GM19035 (cell line): ENCODE measurements around the gene HSD17B14.
A peak's percentile ranks its signal among the peaks of the same experiment; 100 is the strongest.
"Not testable (repeated sequence)": the region's sequence is repeated elsewhere in the genome, so short reads cannot be mapped to it uniquely, and the experiment has no call there.

Experiments
- ATAC-seq: cut with Tn5 transposase; IDR thresholded peaks from one replicate; pipeline ENCODE4 v1.9.1; 2021; ENCODE audit not compliant: unreplicated experiment

HSD17B14 gene

DNA sequence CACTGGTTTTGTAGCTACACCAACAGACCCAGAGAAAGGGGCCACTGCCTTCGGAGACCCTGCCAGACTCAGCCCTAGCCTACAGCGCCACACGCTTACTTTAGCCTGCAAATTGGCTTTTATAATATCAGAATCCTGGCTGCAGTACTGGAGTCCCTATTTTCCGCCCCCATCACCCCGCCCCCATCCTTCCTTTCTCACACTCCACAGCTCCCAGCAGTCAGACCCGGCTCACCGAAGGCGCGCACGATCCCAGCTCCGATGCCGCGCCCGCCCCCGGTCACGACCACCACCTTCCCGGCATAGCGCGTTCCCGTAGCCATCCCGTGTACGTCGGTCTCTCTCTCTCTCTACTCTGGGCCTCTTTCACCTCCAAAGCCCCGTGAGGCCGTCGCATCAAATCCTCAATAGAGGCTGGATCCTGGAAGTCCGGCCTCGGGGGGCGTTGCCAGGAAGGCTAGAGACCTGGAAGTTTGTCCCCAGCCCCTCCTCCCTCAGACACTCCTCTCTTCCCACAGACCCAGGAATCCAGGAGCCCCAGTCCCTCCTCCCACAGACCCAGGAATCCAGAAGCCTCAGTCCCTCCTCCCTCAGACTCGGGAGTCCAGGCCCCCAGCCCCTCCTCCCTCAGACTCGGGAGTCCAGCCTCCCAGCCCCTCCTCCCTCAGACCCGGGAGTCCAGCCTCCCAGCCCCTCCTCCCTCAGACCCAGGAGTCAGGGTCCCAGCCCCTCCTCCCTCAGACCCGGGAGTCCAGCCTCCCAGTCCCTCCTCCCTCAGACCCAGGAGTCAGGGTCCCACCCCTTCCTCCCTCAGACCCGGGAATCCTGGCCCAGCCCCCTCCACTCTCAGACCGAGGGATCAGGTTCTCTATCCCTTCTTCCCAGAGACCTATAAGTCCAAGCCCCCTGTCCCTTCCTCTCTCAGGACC is at the start of gene HSD17B14:
Gene HSD17B14 (minus strand): TSS at position 403 of the 929 bp plus-strand sequence. CDS start 80 bp downstream, at position 323.
- ATAC-seq: peak; percentile 12

DNA sequence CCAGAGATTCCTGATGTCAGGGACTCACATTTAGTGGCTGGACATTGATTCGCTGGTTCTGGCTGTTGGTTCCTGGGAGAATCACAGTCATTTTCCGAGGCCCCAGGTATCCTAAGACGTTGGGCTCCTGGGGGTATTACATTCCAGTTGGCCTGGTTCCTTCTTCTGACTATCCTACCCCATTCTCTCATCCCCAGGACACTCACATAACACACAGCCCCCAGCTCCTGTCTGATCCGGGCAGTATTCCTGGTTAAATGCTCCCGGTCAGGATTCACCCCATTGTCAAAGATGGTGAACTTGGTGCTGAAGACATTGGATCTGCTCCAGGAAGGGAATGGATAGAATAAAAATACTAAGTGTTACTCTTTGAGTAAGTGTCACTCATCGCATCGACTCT is 47.4 kb upstream of the HSD17B14 start:
- ATAC-seq: no peak

DNA sequence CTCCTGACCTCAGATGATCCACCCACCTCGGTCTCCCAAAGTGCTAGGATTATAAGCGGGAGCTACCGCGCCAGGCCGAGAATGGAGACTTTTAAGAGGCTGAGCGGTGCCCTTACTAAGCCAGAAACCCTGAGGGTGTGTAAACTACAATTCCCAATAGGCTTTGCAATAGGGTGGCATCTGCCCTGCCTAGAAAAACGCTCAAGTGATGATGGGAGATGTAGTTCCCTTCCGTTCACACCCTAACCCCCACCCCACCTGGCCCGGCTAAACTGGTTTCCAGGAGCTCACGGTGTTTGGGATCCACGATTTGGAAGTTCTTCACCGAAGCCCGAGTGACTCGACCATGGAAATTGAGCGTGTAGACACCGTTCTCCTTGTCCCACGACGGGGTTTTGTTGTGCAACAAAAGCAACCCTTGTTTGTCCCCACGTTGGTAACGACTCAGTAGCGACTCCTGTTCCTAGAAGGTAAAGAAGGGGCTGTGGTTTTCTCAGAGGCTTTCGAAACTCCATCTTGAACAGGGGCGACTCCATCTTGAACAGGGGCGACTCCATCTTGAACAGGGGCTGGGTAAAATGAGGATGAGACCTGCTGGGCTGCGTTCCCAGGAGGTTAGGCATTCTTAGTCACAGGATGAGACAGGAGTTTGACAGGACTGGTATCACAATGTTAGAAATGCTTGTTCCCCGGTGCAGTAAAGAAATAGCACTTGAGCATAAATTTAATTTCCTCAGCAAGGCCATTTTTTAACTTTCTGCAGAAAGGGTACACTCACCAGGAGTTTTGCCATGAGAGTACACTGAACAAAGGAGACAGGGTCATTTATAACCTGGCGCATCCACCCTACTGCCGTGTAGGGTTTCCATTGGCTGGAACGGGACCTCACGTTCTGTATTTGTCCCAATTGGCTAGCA is 45.7 kb upstream of the HSD17B14 start:
- no peak for ATAC-seq

DNA sequence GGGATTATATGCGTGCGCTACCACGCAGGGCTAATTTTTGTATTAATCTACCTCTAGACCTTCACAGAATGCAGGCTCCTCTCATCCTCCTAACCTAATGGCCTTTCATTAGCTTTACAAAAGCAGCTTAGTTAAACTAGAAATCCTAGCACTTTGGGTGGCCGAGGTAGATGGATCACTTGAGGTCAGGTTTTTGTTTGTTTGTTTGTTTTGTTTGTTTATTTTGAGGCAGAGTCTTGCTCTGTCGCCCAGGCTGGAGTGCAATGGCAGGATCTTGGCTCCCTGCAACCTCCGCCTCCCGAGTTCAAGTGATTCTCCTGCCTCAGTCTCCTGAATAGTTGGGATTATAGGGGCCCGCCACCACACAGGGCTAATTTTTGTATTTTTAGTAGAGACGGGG is 43.4 kb upstream of the HSD17B14 start:
- not testable (repeated sequence) for ATAC-seq

DNA sequence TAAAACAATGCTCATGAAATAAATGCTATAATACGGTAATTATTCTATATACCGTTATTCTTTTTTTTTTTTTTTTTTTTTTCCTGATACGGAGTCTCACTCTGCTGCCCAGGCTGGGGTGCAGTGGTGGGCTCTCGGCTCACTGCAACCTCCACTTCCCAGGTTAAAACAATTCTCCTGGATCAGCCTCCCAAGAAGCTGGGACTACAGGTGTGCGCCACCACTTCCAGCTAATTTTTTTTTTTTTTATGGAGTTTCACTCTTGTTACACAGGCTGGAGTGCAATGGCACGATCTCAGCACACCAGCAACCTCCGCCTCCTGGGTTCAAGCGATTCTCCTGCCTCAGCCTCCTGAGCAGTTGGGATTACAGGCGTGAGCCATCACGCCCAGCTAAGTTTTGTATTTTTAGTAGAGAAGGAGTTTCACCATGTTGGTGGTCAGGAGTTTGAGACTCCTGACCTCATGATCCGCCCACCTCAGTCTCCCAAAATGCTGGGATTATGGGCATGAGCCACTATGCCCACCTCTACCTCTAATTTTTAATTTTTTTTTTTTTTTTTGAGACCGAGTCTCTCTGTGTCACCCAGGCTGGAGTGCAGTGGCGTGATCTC is 42.8 kb upstream of the HSD17B14 start:
- no peak for ATAC-seq

DNA sequence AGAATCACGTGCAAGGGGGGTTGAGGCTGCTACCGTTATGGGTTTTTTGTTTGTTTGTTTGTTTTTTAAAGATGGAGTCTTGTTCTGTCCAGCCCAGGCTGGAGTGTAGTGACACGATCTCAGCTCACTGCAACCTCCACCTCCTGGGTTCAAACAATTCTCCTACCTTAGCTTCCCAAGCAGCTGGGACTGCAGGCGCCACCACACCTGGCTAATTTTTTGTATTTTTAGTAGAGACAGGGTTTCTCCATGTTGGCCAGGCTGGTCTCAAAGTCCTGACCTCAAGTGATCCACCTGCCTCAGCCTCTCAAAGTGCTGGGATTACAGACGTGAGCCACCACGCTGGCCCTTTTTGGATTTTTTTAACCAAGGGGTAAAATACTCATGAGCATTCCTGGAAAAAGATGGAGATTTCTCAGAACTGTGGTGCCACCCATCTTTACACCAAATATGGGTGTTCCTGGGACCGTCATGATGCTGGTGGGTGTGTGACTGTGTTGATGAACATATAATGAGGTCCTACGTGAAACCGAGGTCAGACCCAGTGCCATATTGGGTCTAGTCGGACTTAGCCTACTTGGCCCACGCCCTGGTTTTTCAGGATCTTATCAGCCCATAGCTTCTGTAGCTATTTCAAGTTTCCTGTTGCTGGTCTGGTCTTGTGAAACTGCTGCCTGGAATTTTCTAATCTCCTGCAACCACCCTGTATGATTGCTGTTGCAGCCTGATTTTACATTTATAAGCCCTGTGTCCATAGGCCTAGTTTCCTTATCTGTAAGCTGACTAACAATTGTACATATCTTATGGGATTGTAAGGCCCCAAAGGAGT is 42.1 kb upstream of the HSD17B14 start:
- ATAC-seq: no peak

- no peak for ATAC-seq
These were observed 41.5 kb upstream of the HSD17B14 start for GRCh38 chr19:48877855-48878195.

DNA sequence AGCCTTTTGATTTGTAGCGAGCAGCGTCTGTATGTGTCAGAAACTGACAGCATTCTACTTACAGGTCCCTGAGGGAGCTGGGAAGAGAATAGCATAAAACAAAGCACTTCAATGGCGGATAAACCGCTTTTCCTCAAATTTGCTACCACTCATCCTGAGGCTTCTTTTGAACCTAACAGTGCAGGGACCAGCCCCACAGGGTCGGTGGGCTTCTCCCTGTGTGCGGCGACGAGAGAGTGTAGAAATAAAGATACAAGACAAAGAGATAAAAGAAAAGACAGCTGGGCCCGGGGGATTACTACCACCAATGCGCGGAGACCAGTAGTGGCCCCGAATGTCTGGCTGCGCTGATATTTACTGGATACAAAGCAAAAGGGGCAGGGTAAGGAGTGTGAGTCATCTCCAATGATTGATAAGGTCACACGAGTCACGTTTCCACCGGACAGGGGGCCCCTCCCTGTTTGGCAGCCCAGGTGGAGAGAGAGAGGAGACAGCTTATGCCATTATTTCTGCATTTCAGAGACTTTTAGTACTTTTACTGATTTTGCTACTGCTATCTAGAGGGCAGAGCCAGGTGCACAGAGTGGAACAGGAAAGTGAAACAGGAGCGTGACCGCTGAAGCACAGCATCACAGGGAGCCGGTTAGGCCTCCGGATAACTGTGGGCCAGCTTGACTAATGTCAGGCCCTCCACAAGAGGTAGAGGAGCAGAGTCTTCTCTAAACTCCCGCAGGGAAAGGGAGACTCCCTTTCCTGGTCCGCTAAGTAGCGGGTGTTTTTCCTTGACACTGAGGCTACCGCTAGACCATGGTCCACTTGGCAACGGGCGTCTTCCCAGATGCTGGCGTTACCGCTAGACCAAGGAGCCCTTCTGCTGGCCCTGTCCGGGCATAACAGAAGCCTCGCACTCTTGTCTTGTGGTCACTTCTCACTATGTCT is 40.0 kb upstream of the HSD17B14 start:
- not testable (repeated sequence) for ATAC-seq

- ATAC-seq: no peak
These were observed 38.2 kb upstream of the HSD17B14 start for GRCh38 chr19:48874303-48875135.

- ATAC-seq: no peak
These were observed 37.4 kb upstream of the HSD17B14 start for GRCh38 chr19:48873476-48874302.

DNA sequence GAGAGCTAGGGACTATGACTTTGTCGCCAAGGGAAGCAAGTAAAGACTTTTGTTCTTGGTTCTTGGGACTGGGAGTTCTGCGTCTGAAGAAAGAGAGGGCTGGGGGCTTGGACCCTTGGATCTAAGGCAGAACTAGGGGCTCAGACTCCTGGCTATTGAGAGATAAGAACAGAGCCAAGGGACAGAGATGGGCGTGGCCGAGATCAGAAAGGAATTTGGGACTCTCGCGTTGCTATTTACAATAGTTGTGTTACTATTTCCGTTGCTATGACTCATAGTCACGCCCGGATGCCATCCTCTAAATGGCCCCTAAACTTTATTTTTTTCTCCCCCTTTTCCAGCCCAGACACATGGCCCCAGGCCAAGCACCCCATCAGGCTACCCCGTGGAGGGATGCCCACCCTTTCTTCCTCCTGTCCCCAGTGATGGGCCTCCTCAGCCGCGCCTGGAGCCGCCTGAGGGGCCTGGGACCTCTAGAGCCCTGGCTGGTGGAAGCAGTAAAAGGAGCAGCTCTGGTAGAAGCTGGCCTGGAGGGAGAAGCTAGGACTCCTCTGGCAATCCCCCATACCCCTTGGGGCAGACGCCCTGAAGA is 36.7 kb upstream of the HSD17B14 start:
- no peak for ATAC-seq

DNA sequence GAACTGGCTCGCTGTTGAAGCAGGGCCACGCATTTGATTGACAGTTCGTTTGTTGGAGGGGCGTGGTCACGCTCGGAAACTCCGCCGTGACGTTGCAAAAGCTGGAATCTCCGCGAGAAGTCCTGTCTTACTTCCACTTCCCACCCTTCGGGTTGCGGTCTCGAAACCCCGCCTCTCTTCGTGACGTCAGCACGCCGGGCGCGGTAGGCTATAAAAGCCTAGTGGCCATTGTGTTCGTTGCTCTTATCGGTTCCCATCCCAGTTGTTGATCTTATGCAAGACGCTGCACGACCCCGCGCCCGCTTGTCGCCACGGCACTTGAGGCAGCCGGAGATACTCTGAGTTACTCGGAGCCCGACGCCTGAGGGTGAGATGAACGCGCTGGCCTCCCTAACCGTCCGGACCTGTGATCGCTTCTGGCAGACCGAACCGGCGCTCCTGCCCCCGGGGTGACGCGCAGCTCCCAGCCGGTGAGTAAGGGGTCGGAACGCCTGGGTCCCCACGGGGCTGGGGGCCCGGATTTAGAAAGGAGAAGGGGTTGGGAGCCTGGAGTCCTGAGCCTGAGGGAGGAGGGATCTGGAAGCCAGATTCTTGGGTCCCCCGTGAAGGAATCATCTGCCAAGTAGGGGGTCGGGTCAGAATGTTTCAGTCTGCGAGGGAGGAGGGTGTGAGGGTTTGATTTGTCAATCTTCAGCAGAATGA is 36.0 kb upstream of the HSD17B14 start, which contains the start of gene PPP1R15A:
Gene PPP1R15A (plus strand): TSS at position 240 of the 702 bp plus-strand sequence. CDS start 813 bp downstream, outside the sequence.
- peak; percentile 60 for ATAC-seq

- ATAC-seq: not testable (repeated sequence)
These were observed 35.3 kb upstream of the HSD17B14 start for GRCh38 chr19:48871471-48872181.

- ATAC-seq: no peak
These were observed 33.8 kb upstream of the HSD17B14 start for GRCh38 chr19:48870048-48870447.

DNA sequence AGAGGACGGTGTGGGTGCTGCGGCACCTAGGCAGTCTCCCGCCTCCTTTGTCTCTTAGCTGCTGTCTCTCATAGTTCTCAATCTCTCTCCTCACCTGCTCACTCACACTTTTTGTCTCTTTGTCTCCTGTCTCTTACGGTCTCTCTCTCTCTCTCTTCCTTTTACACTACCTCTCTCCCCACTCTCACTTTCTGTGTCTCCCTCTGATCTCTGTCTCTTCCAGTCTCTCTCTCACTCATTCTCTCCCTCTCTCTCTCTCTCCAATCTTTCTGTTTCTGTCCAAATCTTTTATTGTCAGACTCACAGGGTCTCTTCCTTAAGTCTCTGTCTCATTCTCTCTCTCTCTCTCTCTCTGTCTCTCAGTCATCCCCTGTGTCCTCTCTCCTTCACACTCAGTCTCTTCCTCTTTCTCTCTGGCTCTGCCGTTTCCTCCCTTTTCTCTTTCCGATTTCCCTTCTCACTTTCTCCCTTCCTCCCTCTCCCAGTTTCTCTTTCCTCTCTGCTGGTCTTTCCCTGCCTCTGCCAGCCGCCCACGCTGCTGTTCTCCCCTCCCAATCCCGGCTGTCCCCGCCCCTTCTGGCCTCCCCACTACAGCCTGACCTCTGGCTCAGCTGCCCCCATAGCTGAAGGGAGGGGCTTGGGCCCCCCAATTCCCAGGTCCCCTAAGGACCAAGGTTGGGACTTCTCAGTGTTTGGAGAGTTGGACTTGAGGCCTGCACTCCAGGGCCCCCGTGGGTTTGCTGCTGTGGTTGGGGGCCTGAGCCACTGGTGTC is 32.0 kb upstream of the HSD17B14 start, which contains the start of gene PLEKHA4:
Gene PLEKHA4 (minus strand): TSS at position 504 of the 773 bp plus-strand sequence. CDS start 997 bp downstream, outside the sequence.
- no peak for ATAC-seq
